ENCODE data around the gene MCOLN2.

MCOLN2 gene

DNA sequence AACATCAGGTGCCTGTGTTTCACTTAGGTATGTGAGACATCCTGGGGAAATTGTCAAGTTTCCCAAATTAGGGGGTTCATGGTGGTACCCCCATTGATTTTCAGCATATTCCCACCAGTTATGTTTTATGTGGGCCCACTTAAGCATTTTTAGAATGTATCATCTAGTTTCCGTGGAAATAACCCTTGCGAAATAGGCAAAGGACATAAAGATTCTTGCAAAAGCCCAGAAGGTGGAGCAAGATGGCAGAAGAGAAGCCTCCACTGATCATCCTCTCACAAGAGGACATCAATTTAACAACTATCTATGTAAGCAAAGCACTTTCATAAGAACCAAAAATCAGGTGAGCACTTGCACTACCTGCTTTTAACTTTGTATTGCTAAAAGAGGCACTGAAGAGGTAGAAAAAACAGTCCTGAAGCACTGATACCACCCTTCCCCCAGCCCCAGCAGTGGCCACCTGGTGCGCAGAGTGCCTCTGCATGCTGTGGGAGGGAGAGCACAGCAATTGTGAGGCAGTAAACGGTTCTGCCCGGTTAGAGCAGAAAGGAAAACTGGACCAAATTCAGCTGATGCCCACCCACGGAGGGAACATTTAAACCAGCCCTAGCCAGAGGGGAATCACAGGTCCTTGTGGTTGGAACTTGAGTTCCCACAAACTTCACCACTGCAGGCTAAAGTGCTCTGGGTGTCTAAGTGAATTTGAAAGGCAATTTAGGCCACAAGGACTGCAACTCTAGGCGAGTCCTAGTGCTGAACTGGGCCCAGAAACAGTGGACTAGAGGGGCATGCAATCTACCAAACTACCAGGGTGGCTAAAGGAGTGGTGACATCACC lies 23.2 kb downstream of the MCOLN2 start:
- TF ChIP-seq, protein P1, sequence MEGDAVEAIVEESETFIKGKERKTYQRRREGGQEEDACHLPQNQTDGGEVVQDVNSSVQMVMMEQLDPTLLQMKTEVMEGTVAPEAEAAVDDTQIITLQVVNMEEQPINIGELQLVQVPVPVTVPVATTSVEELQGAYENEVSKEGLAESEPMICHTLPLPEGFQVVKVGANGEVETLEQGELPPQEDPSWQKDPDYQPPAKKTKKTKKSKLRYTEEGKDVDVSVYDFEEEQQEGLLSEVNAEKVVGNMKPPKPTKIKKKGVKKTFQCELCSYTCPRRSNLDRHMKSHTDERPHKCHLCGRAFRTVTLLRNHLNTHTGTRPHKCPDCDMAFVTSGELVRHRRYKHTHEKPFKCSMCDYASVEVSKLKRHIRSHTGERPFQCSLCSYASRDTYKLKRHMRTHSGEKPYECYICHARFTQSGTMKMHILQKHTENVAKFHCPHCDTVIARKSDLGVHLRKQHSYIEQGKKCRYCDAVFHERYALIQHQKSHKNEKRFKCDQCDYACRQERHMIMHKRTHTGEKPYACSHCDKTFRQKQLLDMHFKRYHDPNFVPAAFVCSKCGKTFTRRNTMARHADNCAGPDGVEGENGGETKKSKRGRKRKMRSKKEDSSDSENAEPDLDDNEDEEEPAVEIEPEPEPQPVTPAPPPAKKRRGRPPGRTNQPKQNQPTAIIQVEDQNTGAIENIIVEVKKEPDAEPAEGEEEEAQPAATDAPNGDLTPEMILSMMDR (IDR thresholded peaks at IDR 0.05) = no peak

DNA sequence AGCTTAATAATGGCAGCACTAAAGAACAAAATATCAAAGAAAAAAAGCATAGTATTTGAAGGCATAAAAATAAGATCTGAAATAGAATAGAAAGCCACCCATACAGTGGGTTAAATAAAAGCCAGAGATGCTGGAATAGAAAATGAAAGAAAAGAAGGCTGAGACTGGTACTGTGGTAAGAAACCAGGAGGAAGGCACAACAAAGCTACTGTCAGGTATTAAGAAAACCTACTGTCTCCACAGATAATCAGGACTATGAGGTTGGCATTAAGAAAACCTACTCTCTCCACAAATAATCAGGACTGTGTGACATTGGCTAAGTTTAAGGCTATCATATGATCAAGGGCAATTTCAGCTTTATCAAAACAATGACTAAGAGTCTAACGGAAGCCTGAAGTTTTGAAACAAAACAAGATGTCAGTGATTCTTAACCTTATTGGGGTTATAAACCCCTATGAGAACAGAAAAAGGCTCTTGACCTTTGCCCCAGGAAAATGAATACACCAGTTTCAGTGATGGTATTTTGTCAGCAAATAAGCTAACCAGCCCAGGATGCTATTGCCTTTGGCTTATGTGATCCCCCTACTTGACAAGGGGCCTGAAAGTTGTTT lies 24.4 kb downstream of the MCOLN2 start:
- TF ChIP-seq, protein P1 (IDR thresholded peaks at IDR 0.05) = no peak

DNA sequence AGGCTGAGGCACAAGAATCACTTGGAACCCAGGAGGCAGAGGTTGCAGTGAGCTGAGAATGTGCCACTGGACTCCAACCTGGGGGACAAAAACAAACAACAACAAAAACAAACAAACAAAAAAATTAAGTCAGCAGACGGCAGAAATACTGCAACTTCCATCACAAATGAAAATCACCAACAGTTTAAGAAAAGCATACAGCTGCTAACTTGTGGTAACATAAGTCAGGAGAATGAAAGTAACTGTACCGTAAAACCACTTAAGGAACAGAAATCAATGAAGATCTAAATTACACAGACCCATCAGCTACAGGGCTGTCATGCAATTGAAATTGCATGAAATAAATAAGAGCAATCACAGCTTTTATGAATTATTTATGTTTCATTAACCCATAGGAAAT lies 25.0 kb downstream of the MCOLN2 start:
- TF ChIP-seq, protein P1 (IDR thresholded peaks at IDR 0.05) = no peak

DNA sequence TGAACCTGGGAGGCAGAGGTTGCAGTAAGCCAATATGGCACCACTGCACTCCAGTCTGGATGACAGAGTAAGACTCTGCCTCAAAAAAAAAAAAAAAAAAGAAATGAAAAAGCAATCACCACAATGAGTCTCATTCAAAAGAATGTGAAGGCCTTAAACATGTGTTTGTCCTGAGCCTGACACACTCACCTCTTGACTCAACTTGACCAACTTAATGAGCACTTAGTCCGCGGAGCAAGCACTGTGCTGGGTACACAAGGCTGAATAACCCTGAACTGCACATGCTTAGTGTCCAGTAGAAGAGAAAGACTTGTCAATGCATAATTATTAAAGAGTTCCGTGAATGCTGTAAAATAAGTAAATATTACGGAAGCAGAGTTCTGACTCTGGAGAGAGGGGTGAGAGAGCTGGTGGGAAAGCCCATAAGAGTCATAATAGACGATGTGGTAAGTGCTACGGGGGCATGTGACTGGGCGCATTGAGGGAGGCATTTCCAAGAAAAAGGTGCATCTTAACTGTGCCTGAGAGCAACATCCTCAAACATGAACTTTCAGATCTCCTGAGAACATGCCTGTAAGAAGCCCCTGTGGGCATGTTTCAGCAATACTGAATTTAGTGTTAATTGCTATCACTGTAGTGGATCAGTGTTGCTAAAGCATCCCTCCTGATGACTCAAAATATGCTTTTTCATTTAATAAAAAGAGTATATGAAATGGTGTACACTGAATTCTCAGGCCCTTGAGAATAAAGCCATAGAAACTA lies 27.2 kb downstream of the MCOLN2 start:
- TF ChIP-seq, protein P1 (IDR thresholded peaks at IDR 0.05) = no peak

DNA sequence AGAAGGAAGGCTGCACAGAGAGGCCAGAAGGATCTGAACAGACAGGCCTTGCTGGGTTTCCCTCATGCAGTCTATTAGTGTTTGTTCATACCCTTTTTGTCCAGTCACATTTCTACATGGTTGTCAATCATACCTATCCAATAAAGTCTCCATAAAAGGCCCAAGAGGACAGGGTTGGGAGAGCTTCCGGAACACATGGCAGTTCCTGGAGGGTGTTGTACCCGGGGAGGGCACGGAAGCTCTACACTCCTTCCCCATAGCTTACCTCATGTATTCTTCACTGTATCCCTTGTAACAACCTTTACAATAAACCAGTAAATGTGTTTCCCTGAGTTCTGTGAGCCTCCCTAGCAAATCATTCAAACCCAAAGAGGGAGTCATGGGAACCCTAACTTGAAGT lies 28.0 kb downstream of the MCOLN2 start:
- TF ChIP-seq, protein P1 (IDR thresholded peaks at IDR 0.05) = no peak

DNA sequence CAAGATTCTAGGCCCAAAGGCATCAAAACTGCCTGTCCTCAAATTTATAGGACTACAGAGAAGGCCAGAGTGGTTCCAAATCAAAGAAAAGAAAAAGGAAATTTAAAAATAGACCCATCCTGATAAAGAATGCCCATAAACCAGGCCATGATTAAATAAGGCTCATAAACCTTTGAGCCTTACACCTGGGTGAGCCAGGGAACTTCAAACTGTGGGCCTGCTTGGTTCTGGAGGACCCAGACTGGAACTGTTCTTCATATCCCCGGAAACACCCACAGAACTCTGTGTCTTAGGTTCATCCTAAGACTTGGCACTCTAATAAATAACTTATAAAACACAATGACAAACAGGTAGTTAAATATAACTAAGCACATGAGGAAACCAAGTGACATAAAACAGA lies 28.8 kb downstream of the MCOLN2 start:
- TF ChIP-seq, protein P1 (IDR thresholded peaks at IDR 0.05) = no peak

DNA sequence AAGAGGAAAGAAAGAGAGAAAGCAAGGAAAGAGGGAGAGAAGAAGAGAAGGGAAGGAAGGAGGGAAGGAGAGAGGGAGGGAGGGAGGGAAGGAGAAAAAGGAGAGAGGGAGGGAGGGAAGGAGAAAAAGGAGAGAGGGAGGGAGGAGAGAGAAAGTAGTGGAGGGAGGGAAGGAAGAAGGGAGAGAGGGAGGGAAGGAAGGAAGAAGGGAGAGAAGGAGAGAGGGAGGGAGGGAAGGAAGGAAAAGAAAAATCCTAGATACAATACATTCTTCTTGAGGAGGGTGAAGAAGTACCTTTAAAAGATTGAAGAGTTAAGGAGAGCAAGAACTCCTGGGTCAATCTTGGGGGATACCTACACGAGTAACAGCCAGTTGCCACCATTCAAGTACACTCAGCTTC lies 29.2 kb downstream of the MCOLN2 start:
- TF ChIP-seq, protein P1 (IDR thresholded peaks at IDR 0.05) = no peak
